Heart left ventricle (tissue), 13 donors: ENCODE results near the gene CAV2.

Experiments
- POLR2A ChIP-seq, 2 donors: fragments of 450-650 bp; IDR thresholded peaks; one replicate each; pipeline ENCODE4 v1.6.1; 2017; ENCODE audit warnings: antibody characterized with exemption in 2 of 2, mild to moderate bottlenecking in 2 of 2, moderate library complexity in 2 of 2
- TF ChIP-seq, protein P1 (sequence below), 12 donors: fragments of 200-600 bp; sonication (generic) in 4 of 12; IDR thresholded peaks; one replicate each; pipeline versions ENCODE4 v1.5.0 to v1.8.0; 2018 to 2022; ENCODE audit warnings: antibody characterized with exemption in 12 of 12, mild to moderate bottlenecking in 5 of 12
- donor health status: ischemic (EF 13 %, LVEDD 7.1; RV severe dilation, severe dysfunction).
- donor health status: DM: no; HTN: yes; CAD: no.
- donor health status: DM: no; HTN: no; CAD: no.
- donor health status: ischemic (EF 25% LVEDD 6.9; RV normal size, moderate dysfunction).
- donor health status: ischemic (EF 25% LVEDD 5.7; RV mildly dilated, moderate dysfunction).
- donor health status: ischemic (EF 35%, LVEDD 5.7; RV mildly dilated, moderate dysfunction).
- donor health status: nonischemic (EF 11% LVEDD 7.7; RV severe dilation, severe dysfunction).
- donor health status: DM: yes; HTN: yes; CAD: no.
- donor health status: PGD.
- donor health status: ischemic (EF 29% LVEDD 5.4; RV normal size, mild dysfunction).
- donor health status: nonischemic (EF 23%, LVEDD 6.1; RV moderate dilation, normal function).

DNA sequence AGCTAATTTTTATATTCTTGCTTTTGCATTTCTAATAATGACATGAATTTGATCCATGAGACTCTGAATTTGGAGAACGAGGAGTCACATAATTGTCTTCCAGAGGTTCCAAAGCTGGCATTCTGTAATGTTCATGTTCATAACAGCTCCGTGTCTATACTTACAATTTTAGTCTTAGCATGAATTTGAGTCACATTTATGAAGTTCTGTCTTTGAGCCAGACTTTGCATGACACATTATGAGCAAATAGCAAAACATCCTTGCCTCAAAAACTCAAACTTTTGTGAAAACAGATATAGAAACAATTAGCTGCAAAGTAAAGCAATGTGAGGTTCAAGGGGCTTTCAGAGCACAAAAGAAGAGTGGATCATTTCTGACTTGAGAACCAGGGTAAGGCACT is 44.5 kb upstream of the CAV2 start:
- TF ChIP-seq, protein P1, sequence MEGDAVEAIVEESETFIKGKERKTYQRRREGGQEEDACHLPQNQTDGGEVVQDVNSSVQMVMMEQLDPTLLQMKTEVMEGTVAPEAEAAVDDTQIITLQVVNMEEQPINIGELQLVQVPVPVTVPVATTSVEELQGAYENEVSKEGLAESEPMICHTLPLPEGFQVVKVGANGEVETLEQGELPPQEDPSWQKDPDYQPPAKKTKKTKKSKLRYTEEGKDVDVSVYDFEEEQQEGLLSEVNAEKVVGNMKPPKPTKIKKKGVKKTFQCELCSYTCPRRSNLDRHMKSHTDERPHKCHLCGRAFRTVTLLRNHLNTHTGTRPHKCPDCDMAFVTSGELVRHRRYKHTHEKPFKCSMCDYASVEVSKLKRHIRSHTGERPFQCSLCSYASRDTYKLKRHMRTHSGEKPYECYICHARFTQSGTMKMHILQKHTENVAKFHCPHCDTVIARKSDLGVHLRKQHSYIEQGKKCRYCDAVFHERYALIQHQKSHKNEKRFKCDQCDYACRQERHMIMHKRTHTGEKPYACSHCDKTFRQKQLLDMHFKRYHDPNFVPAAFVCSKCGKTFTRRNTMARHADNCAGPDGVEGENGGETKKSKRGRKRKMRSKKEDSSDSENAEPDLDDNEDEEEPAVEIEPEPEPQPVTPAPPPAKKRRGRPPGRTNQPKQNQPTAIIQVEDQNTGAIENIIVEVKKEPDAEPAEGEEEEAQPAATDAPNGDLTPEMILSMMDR (IDR thresholded peaks at IDR 0.05): no peak
- TF ChIP-seq POLR2A (IDR thresholded peaks at IDR 0.05): no peak
